ENCODE results near the gene AK6.
"Not testable (repeated sequence)": the region's sequence is repeated elsewhere in the genome, so short reads cannot be mapped to it uniquely, and the experiment has no call there.

The AK6 gene

DNA sequence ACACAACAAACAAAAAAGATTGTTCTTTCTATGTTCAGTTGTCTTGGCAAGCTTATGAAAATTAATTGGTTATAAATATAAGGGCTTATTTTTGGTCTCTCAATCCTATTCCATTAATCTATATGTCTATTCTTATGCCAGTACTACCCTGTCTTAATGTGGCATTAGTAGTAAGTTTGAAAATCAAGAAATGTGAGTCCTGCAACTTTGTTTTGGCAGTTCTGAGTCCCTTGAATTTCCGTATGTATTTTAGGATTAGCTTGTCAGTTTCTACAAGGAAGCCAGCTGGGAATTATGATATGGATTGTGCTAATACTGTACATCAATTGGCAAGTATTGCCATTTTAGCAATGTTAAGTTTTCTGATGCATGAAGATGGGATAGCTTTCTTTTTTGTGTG lies 26.2 kb downstream of the AK6 start:
- DNase-seq (ENCODE audit: extremely low spot score) = no peak
- ChIA-PET CTCF (interaction anchor here (0.7 to 1.9 kb wide), 2 partner anchors 9 to 11 kb away, joined by 3 to 7 read pairs; no protein-coding TSS in a partner anchor), POLR2A (no interaction called here)
- TF ChIP-seq, protein P1, sequence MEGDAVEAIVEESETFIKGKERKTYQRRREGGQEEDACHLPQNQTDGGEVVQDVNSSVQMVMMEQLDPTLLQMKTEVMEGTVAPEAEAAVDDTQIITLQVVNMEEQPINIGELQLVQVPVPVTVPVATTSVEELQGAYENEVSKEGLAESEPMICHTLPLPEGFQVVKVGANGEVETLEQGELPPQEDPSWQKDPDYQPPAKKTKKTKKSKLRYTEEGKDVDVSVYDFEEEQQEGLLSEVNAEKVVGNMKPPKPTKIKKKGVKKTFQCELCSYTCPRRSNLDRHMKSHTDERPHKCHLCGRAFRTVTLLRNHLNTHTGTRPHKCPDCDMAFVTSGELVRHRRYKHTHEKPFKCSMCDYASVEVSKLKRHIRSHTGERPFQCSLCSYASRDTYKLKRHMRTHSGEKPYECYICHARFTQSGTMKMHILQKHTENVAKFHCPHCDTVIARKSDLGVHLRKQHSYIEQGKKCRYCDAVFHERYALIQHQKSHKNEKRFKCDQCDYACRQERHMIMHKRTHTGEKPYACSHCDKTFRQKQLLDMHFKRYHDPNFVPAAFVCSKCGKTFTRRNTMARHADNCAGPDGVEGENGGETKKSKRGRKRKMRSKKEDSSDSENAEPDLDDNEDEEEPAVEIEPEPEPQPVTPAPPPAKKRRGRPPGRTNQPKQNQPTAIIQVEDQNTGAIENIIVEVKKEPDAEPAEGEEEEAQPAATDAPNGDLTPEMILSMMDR (IDR thresholded peaks at IDR 0.05; ENCODE audit: control extremely low read depth, extremely low read depth, low read depth, missing control alignments) = no peak

DNA sequence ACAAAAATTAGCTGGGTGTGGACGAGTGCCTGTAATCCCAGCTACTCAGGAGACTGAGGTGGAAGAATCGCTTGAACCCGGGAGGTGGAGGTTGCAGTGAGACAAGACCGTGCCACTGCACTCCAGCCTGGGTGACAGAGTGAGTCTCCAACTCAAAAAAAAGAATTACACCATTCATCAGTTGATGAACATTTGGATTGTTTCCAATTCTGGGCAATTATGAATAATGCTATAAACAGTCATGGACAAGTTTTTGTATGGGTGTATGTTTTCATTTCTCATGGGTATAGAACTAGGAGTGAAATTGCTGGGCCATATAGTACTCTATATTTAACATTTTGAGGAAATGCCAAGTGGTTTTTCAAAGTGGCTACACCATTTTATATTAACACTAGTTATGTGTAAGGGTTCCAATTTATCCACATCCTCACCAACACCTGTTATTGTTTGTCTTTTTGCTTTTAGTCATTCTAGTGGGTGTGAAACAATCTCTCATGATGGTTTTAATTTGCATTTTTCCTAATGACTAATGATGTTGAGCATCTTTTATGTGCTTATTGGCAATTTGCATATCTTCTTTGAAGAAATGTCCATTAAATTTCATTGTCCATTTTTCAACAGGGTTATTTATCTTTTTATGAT lies 27.7 kb downstream of the AK6 start:
- ChIA-PET POLR2A (no interaction called here), CTCF (interaction anchor here (1.5 to 1.9 kb wide), 2 partner anchors 7 to 31 kb away, joined by 5 to 7 read pairs; no protein-coding TSS in a partner anchor)
- DNase-seq (ENCODE audit: extremely low spot score) = no peak
- TF ChIP-seq, protein P1 (IDR thresholded peaks at IDR 0.05; ENCODE audit: control extremely low read depth, extremely low read depth, low read depth, missing control alignments) = no peak

DNA sequence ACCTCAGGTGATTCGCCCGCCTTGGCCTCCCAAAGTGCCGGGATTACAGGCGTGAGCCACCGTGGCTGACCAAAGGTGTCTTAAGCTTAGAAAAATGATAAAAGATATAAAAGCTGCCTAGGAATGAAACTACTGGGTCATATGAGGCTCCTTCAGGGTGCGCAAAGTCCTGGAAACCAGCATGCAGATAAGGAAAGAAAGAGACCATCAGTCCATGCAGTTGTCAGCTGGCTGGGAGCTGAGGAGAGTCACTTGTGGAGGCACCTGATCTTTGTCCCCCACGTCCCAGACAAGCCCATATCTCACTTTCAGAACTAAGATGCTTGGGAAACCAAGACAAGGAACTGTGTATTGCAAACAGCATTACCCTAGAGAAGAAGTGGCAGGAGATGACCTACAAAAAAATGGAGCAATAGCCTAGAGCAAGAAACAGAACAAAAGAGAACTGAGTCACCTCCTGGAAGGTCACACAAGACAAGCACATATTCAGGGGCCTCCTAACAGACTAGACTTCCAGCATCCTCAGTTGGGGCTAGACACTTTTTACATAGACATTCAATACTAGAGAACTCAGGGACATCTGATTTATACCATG lies 33.9 kb downstream of the AK6 start:
- POLR2A ChIA-PET = interaction anchor here (0.6 kb wide), 2 partner anchors 32 to 118 kb away, joined by 5 to 9 read pairs; no protein-coding TSS in a partner anchor

DNA sequence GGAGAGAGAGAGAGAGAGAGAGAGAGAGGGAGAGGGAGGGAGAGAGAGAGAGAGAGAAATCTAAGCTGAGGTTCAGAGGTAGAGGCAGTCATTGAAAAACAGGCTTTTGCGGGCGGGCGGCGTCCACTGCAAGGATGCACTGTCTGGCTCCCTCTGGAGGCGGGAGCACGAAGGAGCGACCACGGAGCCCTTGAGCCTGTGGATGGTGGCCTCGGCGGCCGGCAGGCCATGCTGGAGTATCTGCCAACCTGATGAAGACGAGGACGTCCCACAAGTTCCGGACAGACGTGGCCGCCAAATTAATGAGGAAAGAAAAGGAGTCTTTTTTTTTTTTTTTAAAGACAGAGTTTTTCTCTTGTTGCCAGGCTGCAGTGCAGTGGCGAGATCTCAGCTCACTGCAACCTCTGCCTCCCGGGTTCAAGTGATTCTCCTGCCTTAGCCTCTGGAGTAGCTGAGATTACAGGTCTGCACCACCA lies 34.5 kb downstream of the AK6 start:
- POLR2A ChIA-PET = interaction anchor here (0.6 kb wide), 1 partner anchor 118 kb away, joined by 5 read pairs; no protein-coding TSS in a partner anchor
- peak; percentile 79 for DNase-seq (ENCODE audit: extremely low spot score)
- TF ChIP-seq, protein P1 (IDR thresholded peaks at IDR 0.05; ENCODE audit: control extremely low read depth, extremely low read depth, low read depth, missing control alignments) = peak; percentile 87
- CTCF ChIA-PET = interaction anchor here (0.8 to 3.3 kb wide), 15 partner anchors 8 to 294 kb away, joined by 3 to 32 read pairs (median 4); partner anchors contain the start of genes CDK7, CENPH and SLC30A5

More for the DNA sequence above, 33.9 kb downstream of the AK6 start:
- TF ChIP-seq, protein P1 (IDR thresholded peaks at IDR 0.05; ENCODE audit: control extremely low read depth, extremely low read depth, low read depth, missing control alignments) = no peak
- CTCF ChIA-PET = interaction anchor here (1.0 to 3.3 kb wide), 12 partner anchors 11 to 294 kb away, joined by 3 to 32 read pairs (median 5); partner anchors contain the start of genes CDK7, CENPH and SLC30A5
- DNase-seq (ENCODE audit: extremely low spot score) = no peak

DNA sequence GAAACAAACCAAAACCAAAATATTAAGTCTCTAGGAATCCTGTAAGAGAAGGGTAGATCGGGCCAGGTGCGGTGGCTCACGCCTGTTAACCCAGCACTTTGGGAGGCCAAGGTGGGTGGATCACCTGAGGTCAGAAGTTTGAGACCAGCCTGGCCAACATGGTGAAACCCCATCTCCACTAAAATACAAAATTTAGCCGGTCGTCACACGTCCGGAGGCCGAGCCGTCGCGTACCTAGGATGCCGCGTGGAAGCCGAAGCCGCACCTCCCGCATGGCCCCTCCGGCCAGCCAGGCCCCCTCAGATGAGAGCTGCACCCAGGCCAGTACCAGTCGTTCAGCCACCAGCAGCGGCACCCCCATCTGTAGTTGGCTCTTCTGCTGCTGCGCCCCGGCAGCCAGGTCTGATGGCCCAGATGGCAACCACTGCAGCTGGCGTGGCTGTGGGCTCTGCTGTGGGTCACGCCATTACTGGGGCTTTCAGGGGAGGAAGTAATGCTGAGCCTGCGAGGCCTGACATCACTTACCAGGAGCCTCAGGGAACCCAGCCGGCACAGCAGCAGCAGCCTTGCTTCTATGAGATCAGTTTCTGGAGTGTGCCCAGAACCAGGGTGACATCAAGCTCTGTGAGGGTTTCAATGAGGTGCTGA lies 35.5 kb downstream of the AK6 start:
- DNase-seq (ENCODE audit: extremely low spot score) = not testable (repeated sequence)
- ChIA-PET POLR2A (interaction anchor here (0.6 kb wide), 1 partner anchor 120 kb away, joined by 3 read pairs; no protein-coding TSS in a partner anchor), CTCF (interaction anchor here (0.8 to 3.3 kb wide), 13 partner anchors 9 to 284 kb away, joined by 3 to 32 read pairs (median 6); partner anchors contain the start of genes CENPH and SLC30A5)

DNA sequence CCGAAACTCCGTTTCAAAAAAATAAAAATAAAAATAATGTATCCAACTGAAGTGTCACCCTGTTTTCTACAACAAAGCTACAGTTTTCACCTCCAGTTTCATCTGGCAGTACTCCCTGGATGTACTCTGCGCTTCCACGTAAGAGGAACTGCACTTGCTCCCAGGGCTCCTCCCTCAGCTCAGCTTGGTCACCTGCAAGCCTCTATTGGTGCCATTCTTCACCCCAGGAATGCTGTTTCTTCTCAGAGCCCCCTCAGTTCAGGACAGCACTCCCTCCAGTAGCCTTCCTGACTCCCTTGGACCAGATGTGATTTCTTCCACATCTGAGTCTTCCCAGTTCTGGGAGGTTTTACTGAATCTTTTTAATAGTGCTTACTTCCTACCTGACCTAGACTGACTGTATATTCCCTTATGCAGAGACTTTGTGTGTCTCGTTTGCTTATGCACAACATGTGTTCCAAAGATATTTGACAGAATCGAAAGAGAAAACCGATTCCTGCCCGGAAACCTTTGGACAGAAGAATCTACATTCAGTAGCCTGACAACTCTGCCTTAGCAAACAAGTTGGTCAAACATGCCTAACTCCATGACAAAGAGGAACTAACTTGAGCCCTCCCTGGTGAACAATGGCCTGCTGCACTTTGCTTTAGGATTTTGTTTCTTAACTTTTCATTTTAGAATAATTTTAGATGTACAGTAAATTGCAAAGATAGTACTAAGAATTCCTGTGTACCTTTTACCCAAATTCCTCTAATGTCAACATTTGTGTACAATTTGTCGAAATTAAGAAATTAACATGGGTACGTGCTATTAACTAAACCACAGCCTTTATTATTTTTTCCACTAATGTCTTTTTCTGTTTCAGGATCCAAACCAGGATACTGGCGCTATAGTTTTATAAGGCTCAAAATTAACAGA lies 37.5 kb downstream of the AK6 start:
- ChIA-PET POLR2A (no interaction called here), CTCF (interaction anchor here (1.1 to 1.5 kb wide), 2 partner anchors 26 to 238 kb away, joined by 3 to 8 read pairs; partner anchors contain the start of gene SLC30A5)
- DNase-seq (ENCODE audit: extremely low spot score) = no peak
- TF ChIP-seq, protein P1 (IDR thresholded peaks at IDR 0.05; ENCODE audit: control extremely low read depth, extremely low read depth, low read depth, missing control alignments) = no peak
